Measurements from ENCODE around the gene LAMB3.
"Not testable (repeated sequence)": the region's sequence is repeated elsewhere in the genome, so short reads cannot be mapped to it uniquely, and the experiment has no call there.

The LAMB3 gene

DNA sequence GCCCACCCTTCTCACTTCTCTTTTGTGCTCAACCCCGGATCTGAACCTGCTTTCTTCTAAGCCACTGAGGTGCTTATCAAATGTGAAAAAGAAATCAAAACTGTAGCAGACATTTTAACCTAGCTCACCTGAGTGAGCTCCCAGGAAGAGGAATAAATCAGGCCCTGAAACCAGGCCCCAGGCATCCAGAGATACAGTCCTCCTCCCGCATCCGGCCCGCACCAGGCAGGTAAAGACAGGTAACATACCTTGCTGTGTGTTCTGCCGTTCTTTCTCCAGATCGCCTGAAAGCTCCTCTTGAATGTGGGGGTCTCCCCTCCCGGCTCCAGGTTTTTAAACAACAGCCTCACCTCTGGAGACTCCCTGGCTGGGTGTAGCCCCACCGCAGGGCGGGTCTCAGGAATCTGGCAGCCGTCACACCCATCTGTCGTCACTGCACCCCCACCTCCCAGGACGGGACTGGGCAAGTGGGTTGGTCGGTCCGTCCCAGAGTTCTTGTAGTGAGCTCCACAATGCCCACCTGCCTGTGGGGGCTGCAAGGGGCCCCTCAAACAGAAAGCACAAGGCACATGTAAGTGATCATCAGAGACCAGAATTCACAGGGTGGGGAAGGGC is at the start of gene LAMB3:
TSS of gene LAMB3 (minus strand) at position 305 of the 615 bp plus-strand sequence. CDS start 1,481 bp downstream, outside the sequence.
- DNase-seq (ENCODE audit: low read depth): no peak

DNA sequence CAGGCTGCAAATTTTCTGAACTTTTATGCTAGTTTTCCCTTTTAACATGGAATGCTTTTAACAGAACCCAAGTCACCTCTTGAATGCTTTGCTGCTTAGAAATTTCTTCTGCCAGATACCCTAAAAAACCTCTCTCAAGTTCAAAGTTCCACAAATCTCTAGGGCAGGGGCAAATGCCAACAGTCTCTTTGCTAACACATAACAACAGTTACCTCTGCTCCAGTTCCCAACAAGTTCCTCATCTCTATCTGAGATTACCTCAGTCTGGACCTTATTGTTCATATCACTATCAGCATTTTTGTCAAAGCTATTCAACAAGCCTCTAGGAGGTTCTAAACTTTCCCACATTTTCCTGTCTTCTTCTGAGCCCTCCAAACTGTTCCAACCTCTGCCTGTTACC is 48.5 kb upstream of the LAMB3 start:
- DNase-seq (ENCODE audit: low read depth): not testable (repeated sequence)

DNA sequence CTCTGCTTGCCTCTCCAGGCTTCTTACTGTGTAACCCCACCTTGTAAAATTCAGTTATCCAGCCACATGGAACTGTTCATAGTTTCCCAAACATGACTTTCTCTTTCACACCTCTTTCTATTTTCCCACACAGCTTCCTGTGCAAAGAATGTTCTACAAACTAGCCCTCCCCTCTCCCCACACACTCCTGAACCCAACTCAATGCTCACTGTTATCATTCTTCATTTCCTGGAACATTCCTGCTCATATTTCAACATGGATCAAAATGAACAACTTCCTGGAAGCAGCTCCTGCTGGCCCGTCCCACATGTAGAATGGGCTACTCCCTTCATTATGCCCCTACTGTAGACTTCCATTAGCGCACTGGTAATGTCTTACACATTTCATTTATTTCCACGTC is 44.9 kb upstream of the LAMB3 start:
- DNase-seq (ENCODE audit: low read depth): no peak

DNA sequence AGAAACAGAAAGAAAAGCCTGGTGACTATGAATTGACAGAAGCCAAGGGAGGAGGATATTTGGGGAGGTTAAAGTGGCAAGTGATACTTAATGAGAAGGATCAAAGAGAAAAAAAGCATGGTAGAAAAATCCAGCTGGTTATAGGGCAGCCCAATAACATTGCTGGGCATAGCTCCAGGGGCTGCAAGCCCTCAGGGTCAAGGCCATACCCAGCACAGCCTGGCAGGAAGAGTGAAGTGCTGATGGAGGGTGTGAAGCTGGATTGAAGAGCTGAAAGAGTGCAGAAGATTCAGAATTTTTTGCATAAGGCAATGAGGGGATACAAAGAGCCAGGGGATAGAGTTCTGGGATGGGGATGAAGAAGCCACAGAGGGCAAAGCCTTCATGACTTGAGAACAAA is 44.4 kb upstream of the LAMB3 start:
- no peak for DNase-seq (ENCODE audit: low read depth)

DNA sequence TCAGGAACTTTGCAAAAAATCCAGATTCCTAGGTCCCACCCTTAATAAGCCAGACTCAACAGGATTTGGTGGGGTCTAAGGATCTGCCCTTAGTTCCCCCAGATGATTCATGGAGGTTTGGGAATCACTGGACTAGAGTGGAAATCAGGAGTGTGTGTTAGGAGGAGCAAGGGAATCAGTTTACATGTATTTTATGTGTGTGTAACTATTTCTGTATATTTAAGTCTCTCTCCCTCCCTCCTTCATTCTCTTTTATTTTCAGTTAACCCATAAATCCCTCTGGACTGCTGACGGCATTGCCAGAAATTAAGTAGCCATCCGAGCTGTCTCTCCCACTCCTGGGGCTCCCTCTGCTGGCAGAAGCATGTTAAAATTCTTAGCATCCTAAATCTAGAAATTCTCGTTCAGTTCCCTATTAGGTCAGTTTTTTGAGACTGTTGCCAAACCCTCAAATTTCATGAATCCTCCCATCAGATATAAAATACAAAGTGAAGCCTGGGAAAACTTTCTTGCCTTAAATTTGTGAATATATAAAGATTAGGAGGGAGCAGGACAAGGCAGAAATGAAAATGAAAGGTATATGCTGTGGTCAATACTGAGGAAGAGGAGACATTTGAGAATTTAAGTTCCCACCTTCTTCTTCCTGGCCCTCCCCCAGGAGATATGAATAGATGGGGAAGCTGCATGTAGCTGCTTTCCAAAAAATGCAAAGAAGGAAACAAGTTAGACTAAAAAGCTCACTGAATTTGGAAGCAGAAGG is 40.7 kb upstream of the LAMB3 start:
- DNase-seq (ENCODE audit: low read depth): peak; percentile 46

DNA sequence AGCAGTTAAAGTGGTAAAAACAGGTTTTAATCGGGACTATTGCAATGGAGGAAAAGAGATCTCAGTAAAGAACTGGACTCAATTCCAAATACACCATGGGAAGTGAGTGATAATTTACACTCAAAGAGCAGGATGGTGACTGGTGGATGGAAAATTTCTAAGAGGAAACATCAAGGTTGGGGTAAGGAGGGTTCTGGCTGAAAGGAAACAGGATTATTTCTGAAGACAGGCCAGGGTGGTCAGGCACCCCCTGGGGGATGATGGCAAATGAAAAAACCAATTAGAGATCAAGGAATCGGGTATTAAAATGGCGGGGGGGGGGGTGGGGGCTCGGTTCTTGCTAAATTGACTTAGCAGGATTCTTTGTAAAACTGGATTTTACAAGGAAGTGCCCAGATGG is 40.1 kb upstream of the LAMB3 start:
- DNase-seq (ENCODE audit: low read depth): no peak

DNA sequence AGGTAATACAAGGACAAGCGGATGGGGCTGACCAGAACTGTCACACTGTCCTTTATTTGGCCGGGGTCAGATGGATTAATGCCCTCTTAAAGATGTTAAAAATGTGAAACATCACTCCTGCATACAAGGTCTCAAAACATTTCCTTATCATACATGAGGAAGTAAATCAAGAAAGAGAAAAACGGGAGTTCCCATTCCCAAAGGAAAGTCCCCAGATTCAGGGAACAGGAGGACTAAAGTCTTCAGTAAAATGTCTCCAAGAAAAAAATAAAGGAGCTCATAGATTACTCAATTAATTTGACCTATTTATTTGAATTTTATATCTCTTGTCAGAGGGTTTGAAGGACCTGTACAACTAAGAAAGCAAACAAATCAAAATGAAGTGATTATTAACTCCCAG is 39.0 kb upstream of the LAMB3 start:
- DNase-seq (ENCODE audit: low read depth): no peak

GRCh38 chr1:209689477-209689876 is 37.3 kb upstream of the LAMB3 start:
- DNase-seq (ENCODE audit: low read depth): no peak

GRCh38 chr1:209688746-209689234 is 36.6 kb upstream of the LAMB3 start:
- DNase-seq (ENCODE audit: low read depth): peak; percentile 40

- DNase-seq (ENCODE audit: low read depth): no peak
Observed at GRCh38 chr1:209686322-209686721, 34.1 kb upstream of the LAMB3 start.

DNA sequence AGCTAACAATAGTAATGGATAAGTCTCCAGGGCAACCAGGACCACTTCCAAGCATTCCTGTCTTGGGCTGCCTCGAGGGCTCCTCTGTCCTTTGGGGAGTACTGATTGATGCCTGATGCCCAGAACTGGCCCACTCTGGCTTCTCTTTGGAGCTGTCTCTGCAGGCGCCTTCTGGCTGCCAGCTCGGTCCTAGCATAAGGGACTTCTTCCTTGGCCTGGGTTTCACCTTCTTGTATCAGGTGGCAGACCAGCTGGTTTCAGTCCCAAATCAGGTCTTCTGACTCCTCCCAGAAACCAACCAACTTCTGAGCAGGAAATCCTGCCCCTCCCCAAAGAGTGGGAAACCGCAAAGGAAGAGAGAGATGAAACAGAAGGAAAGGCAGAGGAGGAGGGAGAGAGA is 33.6 kb upstream of the LAMB3 start:
- DNase-seq (ENCODE audit: low read depth): no peak

- no peak for DNase-seq (ENCODE audit: low read depth)
Observed at GRCh38 chr1:209678981-209679539, 26.8 kb upstream of the LAMB3 start.

DNA sequence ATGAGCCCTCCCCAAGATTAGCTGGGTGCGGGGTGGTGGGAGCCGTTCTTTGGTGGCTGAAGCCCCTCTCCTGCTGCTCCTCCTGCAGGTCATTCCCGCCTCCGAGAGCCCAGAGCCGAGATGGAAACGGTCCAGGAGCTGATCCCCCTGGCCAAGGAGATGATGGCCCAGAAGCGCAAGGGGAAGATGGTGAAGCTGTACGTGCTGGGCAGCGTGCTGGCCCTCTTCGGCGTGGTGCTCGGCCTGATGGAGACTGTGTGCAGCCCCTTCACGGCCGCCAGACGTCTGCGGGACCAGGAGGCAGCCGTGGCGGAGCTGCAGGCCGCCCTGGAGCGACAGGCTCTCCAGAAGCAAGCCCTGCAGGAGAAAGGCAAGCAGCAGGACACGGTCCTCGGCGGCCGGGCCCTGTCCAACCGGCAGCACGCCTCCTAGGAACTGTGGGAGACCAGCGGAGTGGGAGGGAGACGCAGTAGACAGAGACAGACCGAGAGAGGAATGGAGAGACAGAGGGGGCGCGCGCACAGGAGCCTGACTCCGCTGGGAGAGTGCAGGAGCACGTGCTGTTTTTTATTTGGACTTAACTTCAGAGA is 23.4 kb upstream of the LAMB3 start:
- no peak for DNase-seq (ENCODE audit: low read depth)

- DNase-seq (ENCODE audit: low read depth): no peak
Observed at GRCh38 chr1:209674957-209675564, 22.8 kb upstream of the LAMB3 start, which contains the start of gene G0S2. Gene G0S2, plus strand, starts transcription at chr1:209675412. Its CDS starts 273 bp downstream, at chr1:209675685.

- no peak for DNase-seq (ENCODE audit: low read depth)
Observed at GRCh38 chr1:209673631-209674417, 21.6 kb upstream of the LAMB3 start.

DNA sequence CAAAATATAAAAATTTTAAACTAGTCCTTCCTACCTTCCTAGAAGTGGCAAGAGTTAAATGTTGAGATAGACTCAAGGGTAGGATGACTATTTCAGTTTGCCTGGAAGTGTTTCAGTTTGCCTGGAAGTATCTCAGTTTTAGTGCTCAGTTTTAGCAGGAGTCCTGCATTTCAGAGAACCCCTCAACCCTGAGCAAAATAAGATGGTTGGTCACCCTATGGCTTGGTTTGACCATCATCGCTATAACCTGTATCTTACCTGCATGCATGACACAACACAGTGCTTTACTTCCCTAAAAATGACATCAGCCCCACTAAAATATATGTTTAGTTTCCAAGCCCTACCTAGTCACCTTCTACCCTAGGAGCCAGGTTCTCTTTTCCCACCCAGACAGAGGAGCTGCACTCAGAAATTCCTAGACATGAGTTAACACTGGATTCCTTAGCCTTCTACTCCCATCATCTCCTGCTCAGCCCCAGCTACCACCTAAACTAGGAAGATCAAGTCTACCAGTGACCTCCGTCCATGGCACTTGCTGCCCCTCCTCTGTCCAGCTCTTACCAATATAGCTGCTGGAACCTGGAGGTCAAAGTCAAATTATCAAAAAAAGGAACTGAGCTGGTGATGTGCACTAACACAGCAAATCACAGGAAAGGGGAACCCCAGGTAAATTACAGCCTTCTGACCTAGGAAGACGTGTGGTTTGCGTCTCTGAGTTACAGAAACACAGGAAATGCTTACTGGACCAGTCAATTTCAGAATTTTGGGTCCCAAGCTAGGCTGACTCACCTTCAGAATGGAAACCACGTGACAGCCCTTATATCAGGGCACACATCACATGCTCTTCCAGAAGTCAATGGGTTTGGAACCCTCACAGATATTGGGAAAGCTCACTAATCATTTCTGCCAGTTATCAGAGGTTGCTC is 20.7 kb upstream of the LAMB3 start:
- DNase-seq (ENCODE audit: low read depth): no peak

GRCh38 chr1:209670441-209671082 is 18.3 kb upstream of the LAMB3 start:
- no peak for DNase-seq (ENCODE audit: low read depth)

- no peak for DNase-seq (ENCODE audit: low read depth)
Observed at GRCh38 chr1:209667708-209668107, 15.5 kb upstream of the LAMB3 start.

DNA sequence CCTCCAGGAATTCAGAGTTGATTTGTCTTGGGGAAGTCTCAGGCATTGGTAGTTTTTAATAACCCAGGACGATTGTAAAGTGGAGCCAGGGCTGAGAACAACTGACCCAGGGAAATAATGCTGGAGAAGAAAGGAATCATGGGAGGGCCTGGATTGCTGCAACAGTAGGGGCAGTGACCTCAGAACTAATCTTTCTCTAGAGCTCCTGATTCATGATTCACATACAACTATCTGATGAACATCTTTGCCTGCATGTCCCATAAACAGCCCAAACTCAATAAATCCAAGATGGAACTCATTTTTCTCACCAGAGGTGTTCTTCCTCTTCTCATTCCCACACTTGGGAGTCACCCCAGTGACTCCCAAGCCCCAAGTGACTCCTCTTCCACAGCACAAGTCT is 14.9 kb upstream of the LAMB3 start:
- DNase-seq (ENCODE audit: low read depth): no peak

DNA sequence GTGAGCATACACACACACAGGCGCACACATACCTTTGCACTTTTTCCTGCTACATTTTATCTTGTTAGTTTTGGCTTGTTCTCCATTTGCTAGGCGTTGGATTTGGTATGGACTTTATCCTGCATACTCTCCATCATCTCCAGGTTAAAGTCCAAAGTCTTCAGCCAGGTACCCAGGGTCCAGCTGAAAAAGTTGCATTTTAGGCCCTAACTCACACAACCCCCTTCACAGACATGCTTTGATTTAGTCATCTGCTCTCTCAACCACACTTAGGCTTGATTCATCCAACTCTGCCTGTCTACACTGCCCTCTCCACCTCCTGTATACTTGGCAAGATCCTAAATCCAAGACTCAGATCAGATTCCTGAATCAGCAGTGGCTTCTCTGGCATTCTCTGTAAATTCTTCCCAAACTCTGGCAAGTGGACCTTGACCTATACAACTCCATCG is 10.7 kb upstream of the LAMB3 start:
- DNase-seq (ENCODE audit: low read depth): no peak

Data from GM04504 (cell line).